Measurements from ENCODE around the gene LBHD1. TPM values are rescaled to one million over a fixed set of nuclear protein-coding genes. Genes with fewer than 3 reads are reported as not detected.
"Not testable (repeated sequence)": the region's sequence is repeated elsewhere in the genome, so short reads cannot be mapped to it uniquely, and the experiment has no call there.

Gene LBHD1
- total RNA-seq, 2 experiments from 2014 or later, result 4.4 to 6.1 TPM

DNA sequence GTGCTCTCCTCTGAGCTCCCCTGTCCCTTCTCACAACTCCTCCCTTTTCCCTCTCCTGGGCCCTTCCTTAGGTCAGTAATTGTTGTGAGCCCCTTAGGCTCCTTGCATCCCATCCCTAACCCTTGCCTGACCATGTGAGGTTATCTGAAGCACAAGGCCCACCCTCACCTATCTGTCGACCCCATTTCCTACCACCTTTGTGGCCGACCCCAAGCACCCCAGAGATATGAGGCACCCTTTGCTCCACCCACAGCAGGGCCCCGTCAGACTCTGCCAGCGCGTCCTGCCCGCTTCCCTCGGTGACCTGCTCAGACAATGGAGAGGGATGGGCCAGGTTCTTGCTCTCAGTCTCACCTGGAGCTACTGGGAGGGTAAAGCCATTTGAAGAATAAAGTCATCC is 36.7 kb upstream of the LBHD1 start:
- Mint-ChIP-seq H3K27ac (peak overlapping the region; percentile 96), H3K27me3 (ENCODE audit: low read depth) (no peaks in the 10 kb centered on the region), H3K4me1 (ENCODE audit: low read depth) (peaks cover 58% of the 10 kb centered on the region), H3K9me3 (no peaks in the 10 kb centered on the region), H3K36me3 (ENCODE audit: low read depth) (peaks cover 34% of the 10 kb centered on the region), H3K4me3 (peak overlapping the region; percentile 93)
- intact Hi-C loops (cut with micrococcal nuclease), result loop anchor here (1.0 to 2.0 kb wide), 9 partner anchors 19 to 173 kb away; partner anchors contain the start of genes C11orf98, CSKMT, GANAB and HNRNPUL2
- DNase-seq, result peak; percentile 60
- CTCF ChIA-PET, result interaction anchor here (1.5 to 4.5 kb wide), 3 partner anchors 14 to 117 kb away, joined by 4 to 25 read pairs (median 6); partner anchors contain the start of gene TUT1

DNA sequence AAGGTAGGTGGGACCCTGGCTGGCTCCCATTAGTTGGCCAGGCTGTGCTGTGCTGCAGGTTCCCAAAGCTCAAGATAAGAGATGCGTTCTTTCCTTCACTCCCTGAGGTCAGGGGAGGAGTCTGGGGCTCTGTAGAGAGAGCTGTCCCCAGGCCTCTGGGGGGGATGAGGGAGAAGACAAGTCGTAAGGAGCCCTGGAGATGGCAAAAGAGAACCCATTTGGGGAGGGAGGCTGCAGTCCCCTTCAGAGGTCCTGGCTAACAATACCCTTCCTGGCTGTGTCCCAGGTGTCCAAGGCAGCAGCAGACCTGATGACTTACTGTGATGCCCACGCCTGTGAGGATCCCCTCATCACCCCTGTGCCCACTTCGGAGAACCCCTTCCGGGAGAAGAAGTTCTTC is 36.3 kb upstream of the LBHD1 start:
- CTCF ChIA-PET, result interaction anchor here (0.7 to 4.5 kb wide), 4 partner anchors 14 to 117 kb away, joined by 3 to 25 read pairs (median 5); partner anchors contain the start of gene TUT1
- no peak for DNase-seq
- Mint-ChIP-seq H3K27me3 (ENCODE audit: low read depth) (no peaks in the 10 kb centered on the region), H3K27ac (peak overlapping the region; percentile 96), H3K4me1 (ENCODE audit: low read depth) (peaks cover 54% of the 10 kb centered on the region), H3K4me3 (peak overlapping the region; percentile 93), H3K9me3 (no peaks in the 10 kb centered on the region), H3K36me3 (ENCODE audit: low read depth) (peaks cover 32% of the 10 kb centered on the region)
- intact Hi-C loops (cut with micrococcal nuclease), result loop anchor here (2.0 kb wide), 1 partner anchor 44 kb away; the partner anchor contains the start of genes C11orf98 and CSKMT

- Mint-ChIP-seq H3K4me1 (ENCODE audit: low read depth) (peaks cover 44% of the 10 kb centered on the region), H3K27ac (peak within 1 kb of the TSS; percentile 96), H3K4me3 (peak within 1 kb of the TSS; percentile 93), H3K36me3 (ENCODE audit: low read depth) (peaks cover 28% of the 10 kb centered on the region), H3K27me3 (ENCODE audit: low read depth) (no peaks in the 10 kb centered on the region), H3K9me3 (no peaks in the 10 kb centered on the region)
- CTCF ChIA-PET, result interaction anchor here (0.6 to 4.5 kb wide), 4 partner anchors 13 to 283 kb away, joined by 3 to 25 read pairs (median 3); no protein-coding TSS in a partner anchor
- DNase-seq, result peak; percentile 30
- intact Hi-C loops (cut with micrococcal nuclease), result no loop called here
Measured at GRCh38 chr11:62707277-62707861, 35.3 kb upstream of the LBHD1 start, which contains the start of the genes BSCL2 and GNG3. BSCL2 (minus strand) TSS chr11:62707424; CDS start chr11:62707195, 229 bp downstream. GNG3 (plus strand) TSS chr11:62707676; CDS start chr11:62708296, 620 bp downstream.

DNA sequence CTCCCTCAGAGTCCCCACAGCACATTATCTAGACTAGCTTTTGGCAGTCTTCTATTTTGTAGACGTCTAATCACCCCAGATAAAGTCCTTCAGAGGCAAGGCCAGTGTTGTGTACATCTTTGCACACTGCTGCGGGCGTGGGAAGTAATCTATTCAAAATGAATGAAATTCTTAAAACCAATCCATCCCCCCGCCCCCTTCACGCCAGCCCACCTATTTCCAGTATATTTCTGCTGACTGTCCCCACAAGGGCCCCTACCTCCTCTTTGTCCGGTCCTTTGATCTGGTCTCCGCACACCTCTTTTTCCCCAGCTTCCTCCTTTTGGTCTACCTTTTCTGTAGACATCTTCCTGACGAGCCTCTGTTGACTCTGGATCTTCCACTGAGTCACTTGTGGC is 34.8 kb upstream of the LBHD1 start:
- intact Hi-C loops (cut with micrococcal nuclease), result loop anchor here (1.0 kb wide), 1 partner anchor 116 kb away; the partner anchor contains the start of gene TUT1
- no peaks in the 10 kb centered on the region for H3K27me3 Mint-ChIP-seq (ENCODE audit: low read depth)

DNA sequence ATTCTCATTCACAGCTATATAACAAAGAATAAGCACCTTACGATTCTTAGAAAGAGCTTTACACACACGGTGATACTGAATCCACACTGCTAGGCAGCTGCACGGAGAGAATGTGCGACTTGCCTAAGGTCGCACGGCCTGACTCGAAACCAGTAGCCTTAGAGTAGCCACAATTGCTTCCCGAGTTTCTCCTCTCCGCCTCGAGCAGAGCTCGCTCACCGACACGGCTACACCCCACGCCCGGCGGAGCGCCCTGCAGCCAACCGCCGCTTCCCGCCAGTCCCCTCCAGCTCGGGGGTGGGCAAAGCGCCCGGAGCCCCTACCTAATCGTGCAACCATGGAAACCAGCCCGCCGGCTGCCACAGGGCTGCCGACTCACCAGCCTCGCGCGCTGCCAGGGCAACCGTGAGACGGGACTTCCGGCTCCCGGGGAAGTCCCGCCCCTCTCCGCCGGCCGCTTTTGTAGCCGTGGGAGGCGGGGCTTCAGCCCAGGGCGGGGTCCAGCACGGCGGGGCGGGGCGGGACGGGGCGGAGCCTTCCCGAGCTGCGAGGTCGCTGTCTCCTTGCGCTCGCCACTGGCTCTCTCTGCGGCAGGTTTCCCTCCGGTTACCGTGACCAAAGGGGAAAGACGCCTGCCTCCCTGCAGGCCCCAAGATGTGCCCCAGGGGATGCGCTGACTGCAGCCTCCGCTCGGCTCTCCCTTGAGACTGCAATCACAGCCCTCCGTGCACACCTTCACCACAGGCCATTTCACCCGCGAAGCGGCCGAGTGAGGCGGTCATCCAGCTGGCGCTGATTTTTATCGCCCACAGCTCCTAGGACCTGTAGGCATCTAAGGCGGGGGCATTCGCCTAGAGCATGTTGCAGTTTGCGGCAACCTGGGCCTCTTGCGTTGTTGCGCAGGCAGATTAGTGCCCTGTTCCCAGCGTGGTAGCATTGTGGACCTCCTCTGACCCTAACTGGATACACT is 34.1 kb upstream of the LBHD1 start:
- Mint-ChIP-seq H3K4me1 (ENCODE audit: low read depth) (peaks cover 40% of the 10 kb centered on the region), H3K27ac (peak overlapping the region; percentile 24), H3K36me3 (ENCODE audit: low read depth) (peaks cover 29% of the 10 kb centered on the region), H3K9me3 (no peaks in the 10 kb centered on the region), H3K27me3 (ENCODE audit: low read depth) (no peaks in the 10 kb centered on the region), H3K4me3 (peak overlapping the region; percentile 88)
- DNase-seq, result peak; percentile 95
- intact Hi-C loops (cut with micrococcal nuclease), result loop anchor here (1.0 kb wide), 1 partner anchor 115 kb away; the partner anchor contains the start of gene TUT1
- CTCF ChIA-PET, result interaction anchor here (1.2 to 4.5 kb wide), 3 partner anchors 12 to 95 kb away, joined by 3 to 25 read pairs (median 17); no protein-coding TSS in a partner anchor

More for the DNA sequence above, 34.8 kb upstream of the LBHD1 start:
- no peak for DNase-seq
- no peak overlapping the region for H3K27ac Mint-ChIP-seq
- peaks cover 27% of the 10 kb centered on the region for H3K36me3 Mint-ChIP-seq (ENCODE audit: low read depth)
- H3K4me3 Mint-ChIP-seq, result peak overlapping the region; percentile 52
- no peaks in the 10 kb centered on the region for H3K9me3 Mint-ChIP-seq
- CTCF ChIA-PET, result interaction anchor here (0.7 to 4.5 kb wide), 2 partner anchors 12 to 282 kb away, joined by 3 to 25 read pairs; no protein-coding TSS in a partner anchor
- H3K4me1 Mint-ChIP-seq (ENCODE audit: low read depth), result peaks cover 40% of the 10 kb centered on the region

- no peaks in the 10 kb centered on the region for H3K27me3 Mint-ChIP-seq (ENCODE audit: low read depth)
- H3K27ac Mint-ChIP-seq, result no peak overlapping the region
- peaks cover 36% of the 10 kb centered on the region for H3K4me1 Mint-ChIP-seq (ENCODE audit: low read depth)
- H3K4me3 Mint-ChIP-seq, result peak overlapping the region; percentile 88
- no peaks in the 10 kb centered on the region for H3K9me3 Mint-ChIP-seq
- no peak for DNase-seq
- intact Hi-C loops (cut with micrococcal nuclease), result no loop called here
- H3K36me3 Mint-ChIP-seq (ENCODE audit: low read depth), result peaks cover 25% of the 10 kb centered on the region
- CTCF ChIA-PET, result interaction anchor here (1.2 to 4.5 kb wide), 3 partner anchors 11 to 94 kb away, joined by 3 to 25 read pairs (median 17); no protein-coding TSS in a partner anchor
Measured at GRCh38 chr11:62705413-62705812, 33.3 kb upstream of the LBHD1 start.

GRCh38 chr11:62703921-62704320 is 31.9 kb upstream of the LBHD1 start:
- intact Hi-C loops (cut with micrococcal nuclease); H3K27me3 Mint-ChIP-seq (ENCODE audit: low read depth); H3K27ac Mint-ChIP-seq; DNase-seq; H3K9me3 Mint-ChIP-seq; H3K4me3 Mint-ChIP-seq: not testable (repeated sequence)
- peaks cover 13% of the 10 kb centered on the region for H3K36me3 Mint-ChIP-seq (ENCODE audit: low read depth)
- peaks cover 30% of the 10 kb centered on the region for H3K4me1 Mint-ChIP-seq (ENCODE audit: low read depth)
- CTCF ChIA-PET, result interaction anchor here (3.8 kb wide), 1 partner anchor 23 kb away, joined by 17 read pairs; no protein-coding TSS in a partner anchor

DNA sequence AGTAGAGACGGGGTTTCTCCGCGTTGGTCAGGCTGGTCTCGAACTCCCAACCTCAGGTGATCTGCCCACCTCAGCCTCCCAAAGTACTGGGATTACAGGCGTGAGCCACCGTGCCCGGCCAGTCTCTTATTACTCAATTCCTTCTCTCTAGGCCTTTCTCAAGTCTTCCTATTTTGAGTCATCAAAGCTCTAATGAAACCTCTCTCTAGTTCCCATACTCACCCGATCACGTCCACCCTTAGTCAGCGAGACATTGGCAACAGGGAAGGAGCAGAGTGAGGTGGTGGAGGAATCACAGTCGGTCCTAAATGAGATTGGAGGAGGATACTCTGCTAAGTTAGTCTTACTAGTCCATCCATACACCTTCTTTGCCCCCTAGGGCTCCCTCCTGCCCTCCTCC is 30.2 kb upstream of the LBHD1 start:
- DNase-seq, result no peak
- no peak overlapping the region for H3K27ac Mint-ChIP-seq
- CTCF ChIA-PET, result no interaction called here
- H3K27me3 Mint-ChIP-seq (ENCODE audit: low read depth), result no peaks in the 10 kb centered on the region
- intact Hi-C loops (cut with micrococcal nuclease), result no loop called here
- no peak overlapping the region for H3K4me3 Mint-ChIP-seq
- no peaks in the 10 kb centered on the region for H3K9me3 Mint-ChIP-seq
- peaks cover 14% of the 10 kb centered on the region for H3K36me3 Mint-ChIP-seq (ENCODE audit: low read depth)
- H3K4me1 Mint-ChIP-seq (ENCODE audit: low read depth), result peaks cover 15% of the 10 kb centered on the region

- Mint-ChIP-seq H3K9me3 (no peaks in the 10 kb centered on the region), H3K4me3 (no peak overlapping the region), H3K27me3 (ENCODE audit: low read depth) (no peaks in the 10 kb centered on the region), H3K4me1 (ENCODE audit: low read depth) (no peaks in the 10 kb centered on the region), H3K36me3 (ENCODE audit: low read depth) (peaks cover 19% of the 10 kb centered on the region), H3K27ac (peak overlapping the region; percentile 4)
- intact Hi-C loops (cut with micrococcal nuclease), result loop anchor here (1.0 to 10.0 kb wide), 5 partner anchors 82 to 300 kb away; partner anchors contain the start of gene EML3
- CTCF ChIA-PET, result interaction anchor here (0.6 to 3.1 kb wide), 22 partner anchors 13 to 275 kb away, joined by 3 to 33 read pairs (median 4); partner anchors contain the start of genes BSCL2, C11orf98, CSKMT and GNG3
- peak; percentile 85 for DNase-seq
Measured at GRCh38 chr11:62694455-62695167, 22.5 kb upstream of the LBHD1 start.

DNA sequence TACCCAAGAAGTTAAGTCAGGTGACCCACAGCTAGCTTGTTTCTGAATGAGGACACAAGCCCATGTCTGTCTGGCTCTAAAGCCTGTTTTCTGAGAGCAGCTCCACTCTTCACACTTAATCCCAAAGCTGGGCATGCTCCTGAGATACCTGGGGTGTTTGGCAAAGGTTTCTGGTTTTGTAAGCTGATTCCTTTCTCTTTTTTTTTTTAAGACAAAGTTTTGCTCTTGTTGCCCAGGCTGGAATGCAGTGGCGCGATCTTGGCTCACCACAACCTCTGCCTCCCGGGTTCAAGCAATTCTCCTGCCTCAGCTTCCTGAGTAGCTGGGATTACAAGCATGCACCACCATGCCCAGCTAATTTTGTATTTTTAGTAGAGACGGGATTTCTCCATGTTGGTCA is 21.6 kb upstream of the LBHD1 start:
- not testable (repeated sequence) for H3K27ac Mint-ChIP-seq; H3K4me3 Mint-ChIP-seq; H3K27me3 Mint-ChIP-seq (ENCODE audit: low read depth); H3K4me1 Mint-ChIP-seq (ENCODE audit: low read depth); DNase-seq; H3K9me3 Mint-ChIP-seq
- peaks cover 18% of the 10 kb centered on the region for H3K36me3 Mint-ChIP-seq (ENCODE audit: low read depth)
- intact Hi-C loops (cut with micrococcal nuclease), result loop anchor here (1.0 to 10.0 kb wide), 5 partner anchors 81 to 299 kb away; partner anchors contain the start of gene EML3
- CTCF ChIA-PET, result interaction anchor here (0.7 to 3.1 kb wide), 16 partner anchors 13 to 836 kb away, joined by 3 to 33 read pairs (median 4); partner anchors contain the start of genes BSCL2, C11orf98, CSKMT and GNG3
